CD14-positive monocyte (primary cell): ENCODE measurements around the gene TPD52L1. TPM values are rescaled to one million over a fixed set of nuclear protein-coding genes. Genes with fewer than 3 reads are reported as not detected.

Source experiments
- DNase-seq, 3 donors: peaks; one replicate each; pipeline ENCODE4 v3.0.0-alpha.2; 2011 to 2022
- H2AFZ ChIP-seq: 2 replicates; pipeline ENCODE4 v1.6.0; 2012; ENCODE audit warnings: mild to moderate bottlenecking, low read depth, low read length, inconsistent platforms; ENCODE audit not compliant: insufficient read depth, poor library complexity, severe bottlenecking
- H3K27ac ChIP-seq, 2 donors: 1 replicate in 1 of 2; 2 replicates in 1 of 2; pipeline ENCODE4 v1.5.1; 2012 to 2013; ENCODE audit warnings: low read length in 2 of 2, control low read depth in 1 of 2, inconsistent platforms in 1 of 2, low read depth in 1 of 2, mild to moderate bottlenecking in 1 of 2
- H3K27me3 ChIP-seq, 2 donors: one replicate each; pipeline versions ENCODE4 v1.6.0 to v1.6.1; 2011 to 2013; ENCODE audit warnings: low read length in 2 of 2; ENCODE audit not compliant: control insufficient read depth in 2 of 2, insufficient read depth in 2 of 2
- H3K36me3 ChIP-seq, 2 donors: replicated peaks in 1 of 2; 1 replicate in 1 of 2; 2 replicates in 1 of 2; pipeline versions ENCODE4 v1.5.1 to v1.6.1; 2012 to 2013; ENCODE audit warnings: low read length in 2 of 2, control low read depth in 1 of 2, inconsistent platforms in 1 of 2, mild to moderate bottlenecking in 1 of 2; ENCODE audit not compliant: insufficient read depth in 2 of 2, control insufficient read depth in 1 of 2
- H3K4me1 ChIP-seq, 2 donors: 1 replicate in 1 of 2; 2 replicates in 1 of 2; pipeline versions ENCODE4 v1.5.1 to v1.6.1; 2012 to 2013; ENCODE audit warnings: low read length in 2 of 2, control low read depth in 1 of 2, inconsistent platforms in 1 of 2, mild to moderate bottlenecking in 1 of 2, moderate library complexity in 1 of 2; ENCODE audit not compliant: insufficient read depth in 2 of 2, control insufficient read depth in 1 of 2
- H3K4me2 ChIP-seq: replicated peaks from 2 replicates; pipeline ENCODE3; 2012; ENCODE audit warnings: low read length, moderate library complexity, mild to moderate bottlenecking; ENCODE audit not compliant: poor library complexity, severe bottlenecking; ENCODE audit errors: extremely low read depth
- H3K4me3 ChIP-seq, 3 experiments: fragments of 200-600 bp in 1 of 3; sonication (generic) in 1 of 3; replicated peaks in 1 of 3; 1 replicate in 2 of 3; 2 replicates in 1 of 3; pipeline ENCODE4 v1.5.1; 2011 to 2013; ENCODE audit warnings: low read length in 3 of 3, mild to moderate bottlenecking in 3 of 3, control low read depth in 2 of 3, low read depth in 2 of 3, inconsistent platforms in 1 of 3, moderate library complexity in 1 of 3
- H3K79me2 ChIP-seq: 2 replicates; pipeline ENCODE4 v1.6.0; 2012; ENCODE audit warnings: mild to moderate bottlenecking, control low read depth, inconsistent platforms, low read length, moderate library complexity; ENCODE audit not compliant: insufficient read depth
- H3K9ac ChIP-seq: 2 replicates; pipeline ENCODE4 v1.6.0; 2017; ENCODE audit warnings: low read length, mild to moderate bottlenecking; ENCODE audit not compliant: insufficient read depth, poor library complexity, severe bottlenecking
- H3K9me3 ChIP-seq, 2 donors: replicated peaks in 1 of 2; 1 replicate in 1 of 2; 2 replicates in 1 of 2; pipeline versions ENCODE4 v1.5.1 to v1.6.1; 2012 to 2013; ENCODE audit warnings: low read length in 2 of 2, control low read depth in 1 of 2; ENCODE audit not compliant: control insufficient read depth in 1 of 2, insufficient read depth in 1 of 2
- H4K20me1 ChIP-seq: 2 replicates; pipeline ENCODE4 v1.6.0; 2012; ENCODE audit warnings: mild to moderate bottlenecking, low read length, control low read depth, moderate library complexity; ENCODE audit not compliant: insufficient read depth
- H3K27ac Mint-ChIP-seq, 7 donors: one replicate each; pipeline ENCODE4 v1.8.0; 2020; ENCODE audit warnings: mild to moderate bottlenecking in 7 of 7, mixed read lengths in 7 of 7, moderate library complexity in 6 of 7, inconsistent platforms in 2 of 7
- H3K27me3 Mint-ChIP-seq, 3 donors: one replicate each; pipeline ENCODE4 v1.8.0; 2021 to 2022; ENCODE audit warnings: low read depth in 3 of 3, mild to moderate bottlenecking in 3 of 3, mixed read lengths in 3 of 3, moderate library complexity in 3 of 3, inconsistent platforms in 1 of 3
- H3K36me3 Mint-ChIP-seq, 2 donors: one replicate each; pipeline ENCODE4 v1.8.0; 2020; ENCODE audit warnings: mixed read lengths in 2 of 2, inconsistent platforms in 1 of 2, mild to moderate bottlenecking in 1 of 2
- H3K4me1 Mint-ChIP-seq: one replicate; pipeline ENCODE4 v1.8.0; 2020; ENCODE audit warnings: mild to moderate bottlenecking, mixed read lengths
- H3K4me3 Mint-ChIP-seq, 2 donors: one replicate each; pipeline ENCODE4 v1.8.0; 2020; ENCODE audit warnings: mild to moderate bottlenecking in 2 of 2, mixed read lengths in 2 of 2, moderate library complexity in 1 of 2
- H3K9me3 Mint-ChIP-seq, 7 donors: one replicate each; pipeline ENCODE4 v1.8.0; 2020 to 2022; ENCODE audit warnings: mixed read lengths in 7 of 7, mild to moderate bottlenecking in 6 of 7, moderate library complexity in 6 of 7, inconsistent platforms in 2 of 7
- WGBS: methylation state at CpG from one replicate; pipeline ENCODE4 v1.1.5; 2013; ENCODE audit warnings: missing lambda C conversion rate; ENCODE audit not compliant: insufficient coverage; 5-methylcytosine and 5-hydroxymethylcytosine counted together
- intact Hi-C, 2 donors: fragments of 100-400 bp; cut with micrococcal nuclease; formaldehyde crosslinking; loops; one replicate each; pipeline versions ENCODE4 v1.15.0 to v1.15.1; 2023
- polyA plus RNA-seq, 3 donors: library from polyadenylated mRNA; depleted of rRNA in 1 of 3; unstranded in 2 of 3; stranded (reverse) in 1 of 3; fragments of 300-500 nt in 2 of 3; fragments of >200 nt in 1 of 3; fragmentation: Illumina TruSeq in 2 of 3; gene quantifications; 1 replicate in 2 of 3; 2 replicates in 1 of 3; pipeline ENCODE4 v1.2.3, GENCODE V29; 2012 to 2021
- TF ChIP-seq, protein P1 (sequence below): fragments of 200-600 bp; IDR thresholded peaks from one replicate; pipeline ENCODE4 v1.8.0; 2022; ENCODE audit warnings: antibody characterized with exemption, mild to moderate bottlenecking

Gene TPD52L1
- polyA plus RNA-seq, 3 donors: not detected

DNA sequence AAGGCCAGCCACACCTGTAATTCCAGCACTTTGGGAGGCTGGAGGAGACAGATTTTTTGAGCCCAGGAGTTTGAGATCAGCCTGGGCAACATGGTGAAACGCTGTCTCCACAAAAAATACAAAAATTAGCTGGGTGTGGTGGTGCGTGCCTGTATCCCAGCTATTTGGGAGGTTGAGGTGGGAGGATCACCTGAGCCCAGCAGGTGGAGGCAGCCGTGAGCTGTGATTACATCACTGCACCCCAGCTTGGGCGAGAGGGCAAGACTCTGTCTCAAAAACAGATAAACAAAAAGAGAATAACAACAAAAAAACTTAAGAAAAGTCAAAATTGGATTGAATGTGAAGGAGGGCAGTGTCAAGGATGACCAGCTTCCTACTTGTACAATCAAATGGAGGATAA is 2.9 kb downstream of the TPD52L1 start:
- Mint-ChIP-seq H3K4me1 (peaks cover 14% of the 10 kb centered on the region), H3K4me3 (no peak overlapping the region), H3K27ac (no peak overlapping the region), H3K9me3 (peaks cover 0 to 6% (median 5%) of the 10 kb centered on the region in 7 donors), H3K27me3 (peaks cover 18 to 30% (median 21%) of the 10 kb centered on the region in 3 donors), H3K36me3 (no peaks in the 10 kb centered on the region)
- Histone ChIP-seq H3K4me2 (no peak overlapping the region), H3K27me3 (peaks cover 5 to 22% of the 10 kb centered on the region in 2 donors), H3K36me3 (no peaks in the 10 kb centered on the region), H3K79me2 (no peaks in the 10 kb centered on the region), H3K27ac (no peak overlapping the region), H3K9me3 (no peaks in the 10 kb centered on the region), H4K20me1 (no peaks in the 10 kb centered on the region), H3K4me3 (no peak overlapping the region), H2AFZ (no peak overlapping the region), H3K4me1 (peaks cover 15 to 16% of the 10 kb centered on the region in 2 donors), H3K9ac (no peak overlapping the region)
- 60% methylated on average over 1 of the region's 4 CpGs for WGBS
- no peak for DNase-seq
- intact Hi-C loops: no loop called here
- TF ChIP-seq, protein P1, sequence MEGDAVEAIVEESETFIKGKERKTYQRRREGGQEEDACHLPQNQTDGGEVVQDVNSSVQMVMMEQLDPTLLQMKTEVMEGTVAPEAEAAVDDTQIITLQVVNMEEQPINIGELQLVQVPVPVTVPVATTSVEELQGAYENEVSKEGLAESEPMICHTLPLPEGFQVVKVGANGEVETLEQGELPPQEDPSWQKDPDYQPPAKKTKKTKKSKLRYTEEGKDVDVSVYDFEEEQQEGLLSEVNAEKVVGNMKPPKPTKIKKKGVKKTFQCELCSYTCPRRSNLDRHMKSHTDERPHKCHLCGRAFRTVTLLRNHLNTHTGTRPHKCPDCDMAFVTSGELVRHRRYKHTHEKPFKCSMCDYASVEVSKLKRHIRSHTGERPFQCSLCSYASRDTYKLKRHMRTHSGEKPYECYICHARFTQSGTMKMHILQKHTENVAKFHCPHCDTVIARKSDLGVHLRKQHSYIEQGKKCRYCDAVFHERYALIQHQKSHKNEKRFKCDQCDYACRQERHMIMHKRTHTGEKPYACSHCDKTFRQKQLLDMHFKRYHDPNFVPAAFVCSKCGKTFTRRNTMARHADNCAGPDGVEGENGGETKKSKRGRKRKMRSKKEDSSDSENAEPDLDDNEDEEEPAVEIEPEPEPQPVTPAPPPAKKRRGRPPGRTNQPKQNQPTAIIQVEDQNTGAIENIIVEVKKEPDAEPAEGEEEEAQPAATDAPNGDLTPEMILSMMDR: no peak

DNA sequence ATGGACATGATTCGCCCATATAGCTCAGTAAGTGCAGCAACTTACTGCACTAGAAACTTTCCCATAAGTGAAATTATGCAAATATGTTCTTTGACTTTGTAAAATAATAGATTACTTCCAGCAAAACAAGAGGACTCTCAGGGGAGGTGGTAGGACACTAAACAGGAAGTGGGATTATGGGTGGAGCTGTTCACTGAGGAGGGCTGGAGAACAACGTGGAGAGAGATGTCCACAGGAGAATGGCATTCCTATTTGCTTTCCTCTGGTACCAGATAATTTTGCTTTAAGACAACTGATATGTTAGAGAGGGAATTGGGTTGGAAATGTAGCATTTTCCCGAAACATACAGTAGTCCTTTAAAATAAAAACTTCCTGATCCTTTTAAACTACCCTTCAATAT is 3.7 kb downstream of the TPD52L1 start:
- DNase-seq: no peak
- WGBS: no CpG with 5 or more reads among the region's 3 CpGs
- Histone ChIP-seq H3K36me3 (no peaks in the 10 kb centered on the region), H3K4me1 (peaks cover 15 to 16% of the 10 kb centered on the region in 2 donors), H3K79me2 (no peaks in the 10 kb centered on the region), H4K20me1 (no peaks in the 10 kb centered on the region), H3K4me2 (no peak overlapping the region), H2AFZ (no peak overlapping the region), H3K27me3 (peaks cover 5 to 22% of the 10 kb centered on the region in 2 donors), H3K9me3 (no peaks in the 10 kb centered on the region), H3K27ac (no peak overlapping the region), H3K4me3 (no peak overlapping the region), H3K9ac (no peak overlapping the region)
- H3K4me3 Mint-ChIP-seq: no peak overlapping the region
- H3K36me3 Mint-ChIP-seq: no peaks in the 10 kb centered on the region
- no peak overlapping the region for H3K27ac Mint-ChIP-seq
- peaks cover 0 to 6% (median 5%) of the 10 kb centered on the region in 7 donors for H3K9me3 Mint-ChIP-seq
- peaks cover 18 to 28% (median 23%) of the 10 kb centered on the region in 3 donors for H3K27me3 Mint-ChIP-seq
- TF ChIP-seq, protein P1: no peak
- H3K4me1 Mint-ChIP-seq: peaks cover 14% of the 10 kb centered on the region
- intact Hi-C loops: no loop called here
